Kidney capillary endothelial cell (primary cell): Measurements from ENCODE around the gene BAIAP2.
"Not testable (repeated sequence)": the region's sequence is repeated elsewhere in the genome, so short reads cannot be mapped to it uniquely, and the experiment has no call there.

ENCODE experiments used
- DNase-seq: peaks from one replicate; pipeline ENCODE4 v3.0.0-alpha.2; 2018; ENCODE audit warnings: low spot score

Gene BAIAP2

GRCh38 chr17:81025065-81025740, 9.7 kb upstream of the BAIAP2 start:
- DNase-seq = no peak

GRCh38 chr17:81025741-81026129, 9.2 kb upstream of the BAIAP2 start:
- DNase-seq = no peak

GRCh38 chr17:81026266-81027036, 8.5 kb upstream of the BAIAP2 start:
- no peak for DNase-seq

GRCh38 chr17:81027038-81027437, 7.9 kb upstream of the BAIAP2 start:
- DNase-seq = no peak

GRCh38 chr17:81027591-81028505, 7.1 kb upstream of the BAIAP2 start:
- DNase-seq = no peak

GRCh38 chr17:81028506-81028858, 6.5 kb upstream of the BAIAP2 start:
- DNase-seq = no peak

- DNase-seq = no peak
These were observed 5.1 kb upstream of the BAIAP2 start for GRCh38 chr17:81029859-81030258.

- not testable (repeated sequence) for DNase-seq
These were observed 4.6 kb upstream of the BAIAP2 start for GRCh38 chr17:81030312-81030711.

- no peak for DNase-seq
These were observed 4.0 kb upstream of the BAIAP2 start for GRCh38 chr17:81030741-81031565.

GRCh38 chr17:81031566-81032550, 3.1 kb upstream of the BAIAP2 start:
- no peak for DNase-seq

GRCh38 chr17:81032641-81033480, 2.1 kb upstream of the BAIAP2 start:
- no peak for DNase-seq

GRCh38 chr17:81033535-81034167, 1.3 kb upstream of the BAIAP2 start:
- DNase-seq = no peak

GRCh38 chr17:81034168-81034777, 678 bp upstream of the BAIAP2 start:
- no peak for DNase-seq

GRCh38 chr17:81035521-81036196, 708 bp downstream of the BAIAP2 start:
- DNase-seq = no peak

- no peak for DNase-seq
These were observed 1.4 kb downstream of the BAIAP2 start for GRCh38 chr17:81036197-81036941.

GRCh38 chr17:81037026-81037797, 2.3 kb downstream of the BAIAP2 start:
- DNase-seq = no peak
